ENCODE data around the gene ADAMTS9. TPM values are rescaled to one million over a fixed set of nuclear protein-coding genes. Genes with fewer than 3 reads are reported as not detected.

Gene ADAMTS9
- total RNA-seq, 1 donor from 2014 or later = 5.1 TPM

DNA sequence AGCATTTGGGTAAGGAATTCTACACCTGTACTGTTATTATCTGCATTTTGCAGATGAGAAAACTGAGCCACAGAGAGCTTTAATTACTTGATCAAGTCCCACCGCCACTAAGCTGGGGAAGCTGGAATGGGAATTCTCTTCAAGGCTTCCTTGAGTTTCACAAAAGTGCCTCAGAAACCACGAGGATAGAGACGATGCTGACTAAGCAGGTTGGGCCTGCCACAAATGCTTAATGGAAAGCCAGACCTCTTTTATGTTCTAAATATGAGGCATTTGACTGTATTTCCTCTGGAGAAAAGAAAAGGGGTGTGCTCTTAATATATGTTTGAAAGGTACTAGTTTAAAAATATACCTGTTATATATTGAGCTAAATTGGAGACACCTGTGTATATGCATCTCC, 34.7 kb downstream of the ADAMTS9 start:
- H3K4me1 Mint-ChIP-seq (ENCODE audit: low read depth) = peaks cover 18% of the 10 kb centered on the region
- DNase-seq (ENCODE audit: low spot score) = no peak

DNA sequence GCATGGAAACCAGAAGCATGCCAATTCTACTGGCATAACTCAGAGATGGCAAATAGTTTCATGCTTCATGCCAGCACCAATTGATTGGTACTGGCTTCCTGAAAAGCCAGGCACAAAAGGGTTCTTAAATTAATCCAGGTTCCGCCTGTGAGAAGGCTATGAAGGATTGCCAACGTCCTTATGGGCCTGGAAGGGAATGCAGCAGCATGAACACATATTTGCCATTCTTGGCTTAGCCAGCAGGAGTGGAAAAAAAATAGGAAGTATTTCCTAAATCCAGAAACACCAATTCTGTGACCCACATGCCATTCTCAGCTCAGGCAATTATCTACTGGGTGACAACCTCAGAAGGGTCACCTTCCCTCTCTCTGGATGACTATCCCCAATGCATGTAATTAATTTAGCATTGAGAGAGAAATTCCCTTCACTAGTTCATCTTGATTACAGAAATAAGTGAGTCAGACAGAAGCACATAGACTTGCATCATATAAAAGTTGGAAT, 36.0 kb downstream of the ADAMTS9 start:
- Mint-ChIP-seq H3K9me3 (ENCODE audit: low read depth) (no peaks in the 10 kb centered on the region), H3K4me3 (ENCODE audit: unreplicated experiment) (no peak overlapping the region), H3K36me3 (ENCODE audit: low read depth) (peaks cover 2% of the 10 kb centered on the region), H3K4me1 (ENCODE audit: low read depth) (peaks cover 18% of the 10 kb centered on the region), H3K27me3 (ENCODE audit: low read depth) (no peaks in the 10 kb centered on the region), H3K27ac (ENCODE audit: unreplicated experiment) (no peak overlapping the region)
- no peak for TF ChIP-seq CTCF (IDR thresholded peaks at IDR 0.05)
- DNase-seq (ENCODE audit: low spot score) = no peak

More for the DNA sequence above, 34.7 kb downstream of the ADAMTS9 start:
- Mint-ChIP-seq H3K4me3 (ENCODE audit: unreplicated experiment) (no peak overlapping the region), H3K36me3 (ENCODE audit: low read depth) (peaks cover 2% of the 10 kb centered on the region), H3K27me3 (ENCODE audit: low read depth) (no peaks in the 10 kb centered on the region), H3K27ac (ENCODE audit: unreplicated experiment) (no peak overlapping the region), H3K9me3 (ENCODE audit: low read depth) (no peaks in the 10 kb centered on the region)
- TF ChIP-seq CTCF (IDR thresholded peaks at IDR 0.05) = no peak

GRCh38 chr3:64651303-64651702, 36.5 kb downstream of the ADAMTS9 start:
- no peaks in the 10 kb centered on the region for H3K9me3 Mint-ChIP-seq (ENCODE audit: low read depth)
- H3K27ac Mint-ChIP-seq (ENCODE audit: unreplicated experiment) = peak overlapping the region; percentile 14
- peaks cover 18% of the 10 kb centered on the region for H3K4me1 Mint-ChIP-seq (ENCODE audit: low read depth)
- no peaks in the 10 kb centered on the region for H3K27me3 Mint-ChIP-seq (ENCODE audit: low read depth)
- H3K36me3 Mint-ChIP-seq (ENCODE audit: low read depth) = peaks cover 2% of the 10 kb centered on the region
- no peak for DNase-seq (ENCODE audit: low spot score)
- no peak overlapping the region for H3K4me3 Mint-ChIP-seq (ENCODE audit: unreplicated experiment)
- TF ChIP-seq CTCF (IDR thresholded peaks at IDR 0.05) = no peak

DNA sequence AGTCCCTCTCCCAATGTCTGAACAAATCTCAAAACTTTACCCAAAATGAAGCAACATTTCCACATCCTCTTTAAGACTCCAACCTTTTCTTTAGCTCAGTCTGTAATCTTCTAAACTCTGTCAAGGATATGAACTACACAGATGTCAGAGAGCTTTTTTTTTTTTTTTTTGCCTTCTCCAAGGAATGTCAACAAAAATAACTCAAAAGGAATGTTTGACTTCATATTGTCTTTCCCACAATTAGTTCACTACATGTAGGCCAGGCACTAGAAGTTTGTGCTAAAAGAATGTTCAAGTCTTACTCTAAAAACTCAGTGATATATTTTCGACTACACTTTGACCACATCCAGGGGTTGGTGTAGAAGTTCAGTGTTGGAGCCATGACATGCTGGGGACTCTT, 37.1 kb downstream of the ADAMTS9 start:
- Mint-ChIP-seq H3K36me3 (ENCODE audit: low read depth) (peaks cover 2% of the 10 kb centered on the region), H3K27ac (ENCODE audit: unreplicated experiment) (peak overlapping the region; percentile 62), H3K4me1 (ENCODE audit: low read depth) (peaks cover 22% of the 10 kb centered on the region), H3K27me3 (ENCODE audit: low read depth) (no peaks in the 10 kb centered on the region), H3K9me3 (ENCODE audit: low read depth) (no peaks in the 10 kb centered on the region), H3K4me3 (ENCODE audit: unreplicated experiment) (no peak overlapping the region)
- no peak for TF ChIP-seq CTCF (IDR thresholded peaks at IDR 0.05)
- DNase-seq (ENCODE audit: low spot score) = no peak

GRCh38 chr3:64650096-64650622, 37.6 kb downstream of the ADAMTS9 start:
- DNase-seq (ENCODE audit: low spot score) = no peak
- H3K27me3 Mint-ChIP-seq (ENCODE audit: low read depth) = no peaks in the 10 kb centered on the region
- TF ChIP-seq CTCF (IDR thresholded peaks at IDR 0.05) = no peak
- peaks cover 2% of the 10 kb centered on the region for H3K36me3 Mint-ChIP-seq (ENCODE audit: low read depth)
- H3K27ac Mint-ChIP-seq (ENCODE audit: unreplicated experiment) = peak overlapping the region; percentile 62
- H3K4me3 Mint-ChIP-seq (ENCODE audit: unreplicated experiment) = no peak overlapping the region
- H3K4me1 Mint-ChIP-seq (ENCODE audit: low read depth) = peaks cover 28% of the 10 kb centered on the region
- no peaks in the 10 kb centered on the region for H3K9me3 Mint-ChIP-seq (ENCODE audit: low read depth)
